Esophagus (tissue), 2 donors: ENCODE data around the gene GTPBP4. TPM values are rescaled to one million over a fixed set of nuclear protein-coding genes. Genes with fewer than 3 reads are reported as not detected.
A peak's percentile ranks its signal among the peaks of the same experiment; 100 is the strongest.
"Not testable (repeated sequence)": the region's sequence is repeated elsewhere in the genome, so short reads cannot be mapped to it uniquely, and the experiment has no call there.

ENCODE experiments used
- H3K27ac ChIP-seq, 2 donors: one replicate each; pipeline ENCODE4 v1.5.1; 2013; ENCODE audit warnings: low read depth in 2 of 2, mild to moderate bottlenecking in 2 of 2, inconsistent platforms in 1 of 2, low read length in 1 of 2, moderate library complexity in 1 of 2
- H3K27me3 ChIP-seq, 2 donors: one replicate each; pipeline ENCODE4 v1.6.1; 2013; ENCODE audit warnings: low read length in 2 of 2, control low read depth in 1 of 2, mild to moderate bottlenecking in 1 of 2; ENCODE audit not compliant: insufficient read depth in 2 of 2, control insufficient read depth in 1 of 2
- H3K36me3 ChIP-seq, 2 donors: one replicate each; pipeline ENCODE4 v1.6.1; 2013; ENCODE audit warnings: low read length in 1 of 2; ENCODE audit not compliant: control insufficient read depth in 2 of 2, insufficient read depth in 2 of 2
- H3K4me1 ChIP-seq, 2 donors: one replicate each; pipeline ENCODE4 v1.6.1; 2013; ENCODE audit warnings: low read length in 1 of 2; ENCODE audit not compliant: control insufficient read depth in 2 of 2, insufficient read depth in 2 of 2
- H3K4me3 ChIP-seq, 2 donors: one replicate each; pipeline ENCODE4 v1.5.1; 2013; ENCODE audit warnings: low read length in 2 of 2, mild to moderate bottlenecking in 2 of 2, low read depth in 1 of 2, moderate library complexity in 1 of 2
- H3K9me3 ChIP-seq, 2 donors: one replicate each; pipeline ENCODE4 v1.6.1; 2013; ENCODE audit warnings: mild to moderate bottlenecking in 2 of 2, low read depth in 1 of 2, low read length in 1 of 2, moderate library complexity in 1 of 2; ENCODE audit not compliant: control insufficient read depth in 2 of 2, insufficient read depth in 1 of 2
- WGBS, 2 donors: extraction: QIAGEN DNeasy Blood & Tissue Kit; methylation state at CpG; one replicate each; pipeline ENCODE4 v1.1.7; 2013; 5-methylcytosine and 5-hydroxymethylcytosine counted together
- polyA plus RNA-seq, 2 donors: library from polyadenylated mRNA; stranded (reverse); fragments of 200-250 nt; gene quantifications; one replicate each; pipeline ENCODE4 v1.2.3, GENCODE V29; 2013
- donor health status: healthy with polysubstance abuse.
- donor health status: Bipolar disorder and iron deficiency.

Gene GTPBP4
- polyA plus RNA-seq, 2 donors, result 9.8 to 29.4 TPM

- H3K4me1 ChIP-seq, result peaks cover 3 to 8% of the 10 kb centered on the region in 2 donors
- peaks cover 0 to 3% of the 10 kb centered on the region in 2 donors for H3K36me3 ChIP-seq
- peak within 1 kb of the TSS; percentile 94 to 97 for H3K4me3 ChIP-seq
- H3K27me3 ChIP-seq, result no peaks in the 10 kb centered on the region
- WGBS, 2 donors, result 0% methylated on average over 81 to 87 of the region's 87 CpGs
- no peaks in the 10 kb centered on the region for H3K9me3 ChIP-seq
- peak within 1 kb of the TSS; percentile 95 to 98 for H3K27ac ChIP-seq
These were observed 68.3 kb downstream of the GTPBP4 start, which contains the start of gene WDR37 for GRCh38 chr10:1056326-1057105. TSS of gene WDR37 (plus strand) at chr10:1056385. CDS start at chr10:1072156, 15,771 bp downstream.

- Histone ChIP-seq H3K27me3 (no peaks in the 10 kb centered on the region), H3K4me1 (peaks cover 3 to 8% of the 10 kb centered on the region in 2 donors), H3K36me3 (peaks cover 0 to 3% of the 10 kb centered on the region in 2 donors), H3K4me3 (peak overlapping the region; percentile 94 to 97), H3K27ac (peak overlapping the region; percentile 95 to 98), H3K9me3 (no peaks in the 10 kb centered on the region)
- 1 to 2% methylated on average over 26 of the region's 26 CpGs for WGBS, 2 donors
These were observed 68.9 kb downstream of the GTPBP4 start for GRCh38 chr10:1057106-1057657.

- Histone ChIP-seq H3K27ac (no peak overlapping the region), H3K4me1 (peaks cover 3 to 8% of the 10 kb centered on the region in 2 donors), H3K36me3 (peaks cover 0 to 3% of the 10 kb centered on the region in 2 donors), H3K4me3 (peak overlapping the region in 1 of 2 donors; percentile 94), H3K27me3 (no peaks in the 10 kb centered on the region), H3K9me3 (no peaks in the 10 kb centered on the region)
- 48 to 68% methylated on average over 7 of the region's 7 CpGs for WGBS, 2 donors
These were observed 69.8 kb downstream of the GTPBP4 start for GRCh38 chr10:1058017-1058416.

- WGBS, 2 donors, result 56 to 73% methylated on average over 8 of the region's 8 CpGs
- H3K4me1 ChIP-seq, result peaks cover under 1 to 8% of the 10 kb centered on the region in 2 donors
These were observed 71.7 kb downstream of the GTPBP4 start for GRCh38 chr10:1059902-1060301.

GRCh38 chr10:1061930-1062774 is 73.9 kb downstream of the GTPBP4 start:
- Histone ChIP-seq H3K36me3 (no peaks in the 10 kb centered on the region), H3K27me3 (no peaks in the 10 kb centered on the region), H3K27ac (no peak overlapping the region), H3K9me3 (no peaks in the 10 kb centered on the region), H3K4me3 (no peak overlapping the region), H3K4me1 (peaks cover 0 to 8% of the 10 kb centered on the region in 2 donors)
- WGBS, 2 donors, result 88 to 90% methylated on average over 7 of the region's 7 CpGs

More at GRCh38 chr10:1059902-1060301, 71.7 kb downstream of the GTPBP4 start:
- no peaks in the 10 kb centered on the region for H3K27me3 ChIP-seq
- peak overlapping the region; percentile 67 to 85 for H3K27ac ChIP-seq
- no peaks in the 10 kb centered on the region for H3K36me3 ChIP-seq
- no peaks in the 10 kb centered on the region for H3K9me3 ChIP-seq
- no peak overlapping the region for H3K4me3 ChIP-seq

- Histone ChIP-seq H3K9me3 (no peaks in the 10 kb centered on the region), H3K36me3 (no peaks in the 10 kb centered on the region), H3K27me3 (no peaks in the 10 kb centered on the region), H3K27ac (no peak overlapping the region), H3K4me1 (peaks cover 0 to 8% of the 10 kb centered on the region in 2 donors), H3K4me3 (no peak overlapping the region)
- 78 to 79% methylated on average over 7 of the region's 7 CpGs for WGBS, 2 donors
These were observed 75.1 kb downstream of the GTPBP4 start for GRCh38 chr10:1063232-1063865.

- Histone ChIP-seq H3K4me1 (peaks cover 0 to 4% of the 10 kb centered on the region in 2 donors), H3K9me3 (no peaks in the 10 kb centered on the region), H3K4me3 (no peak overlapping the region), H3K27me3 (no peaks in the 10 kb centered on the region), H3K27ac (no peak overlapping the region), H3K36me3 (no peaks in the 10 kb centered on the region)
- WGBS, 2 donors, result 88 to 92% methylated on average over 4 of the region's 4 CpGs
These were observed 76.7 kb downstream of the GTPBP4 start for GRCh38 chr10:1064964-1065247.

- H3K27me3 ChIP-seq, H3K4me3 ChIP-seq, H3K36me3 ChIP-seq, H3K9me3 ChIP-seq, H3K27ac ChIP-seq, H3K4me1 ChIP-seq: not testable (repeated sequence)
- WGBS, 2 donors, result 93 to 95% methylated on average over 8 of the region's 8 CpGs
These were observed 78.5 kb downstream of the GTPBP4 start for GRCh38 chr10:1066734-1067133.
